Neural crest cell (in vitro differentiated cells): Measurements from ENCODE around the gene ALG12. TPM values are rescaled to one million over a fixed set of nuclear protein-coding genes. Genes with fewer than 3 reads are reported as not detected.

Source experiments
- DNase-seq: peaks from one replicate; pipeline ENCODE4 v3.0.0; 2021; ENCODE audit warnings: low read depth, mixed read lengths, low spot score
- H3K27ac Mint-ChIP-seq: one replicate; pipeline ENCODE4 v1.8.0; 2021; ENCODE audit warnings: mild to moderate bottlenecking, mixed read lengths; ENCODE audit not compliant: unreplicated experiment
- H3K27me3 Mint-ChIP-seq: 2 replicates; pipeline ENCODE4 v1.8.0; 2021; ENCODE audit warnings: low read depth, mild to moderate bottlenecking, mixed read lengths
- H3K36me3 Mint-ChIP-seq: 2 replicates; pipeline ENCODE4 v1.8.0; 2021; ENCODE audit warnings: low read depth, mild to moderate bottlenecking, mixed read lengths
- H3K4me1 Mint-ChIP-seq: 2 replicates; pipeline ENCODE4 v1.8.0; 2021; ENCODE audit warnings: mixed read lengths
- H3K4me3 Mint-ChIP-seq: one replicate; pipeline ENCODE4 v1.8.0; 2021; ENCODE audit warnings: mild to moderate bottlenecking, mixed read lengths
- H3K9me3 Mint-ChIP-seq: 2 replicates; pipeline ENCODE4 v1.8.0; 2021; ENCODE audit warnings: mixed read lengths
- total RNA-seq: library from RNA; stranded (reverse); gene quantifications from 2 replicates; pipeline ENCODE4 v1.2.1, GENCODE V29; 2021
- TF ChIP-seq, protein P1 (sequence below): fragments of 200-600 bp; sonication (generic); conservative IDR thresholded peaks from 2 replicates; pipeline ENCODE4 v1.5.0; 2021; ENCODE audit warnings: antibody characterized with exemption, mild to moderate bottlenecking

The ALG12 gene
- total RNA-seq, 1 donor from 2014 or later: 21.2 TPM

DNA sequence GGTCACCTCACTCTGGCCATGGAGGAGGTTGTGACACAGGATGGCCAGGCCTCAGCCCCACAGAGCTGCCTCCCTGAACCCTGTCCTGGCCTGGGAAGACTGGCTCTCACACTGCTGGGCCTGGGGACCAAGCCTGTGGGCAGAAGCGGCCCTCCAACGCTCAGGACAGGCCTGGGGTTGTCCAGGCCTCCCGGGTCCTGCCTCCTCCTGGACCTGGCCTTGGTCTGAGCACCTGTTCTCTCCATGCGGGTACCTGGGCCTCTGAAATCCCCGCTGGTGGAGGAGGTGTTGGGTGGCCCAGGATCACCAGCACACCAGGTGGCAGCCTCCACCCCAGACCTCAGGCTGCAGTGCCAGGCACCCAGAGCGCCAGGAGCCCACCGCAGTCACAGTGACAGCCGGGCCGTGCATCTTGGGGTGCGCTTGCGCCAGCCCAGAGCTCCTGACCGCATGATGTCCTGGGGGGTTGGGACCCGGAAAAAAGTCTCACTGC, 26.2 kb upstream of the ALG12 start:
- Mint-ChIP-seq H3K9me3 (no peaks in the 10 kb centered on the region), H3K36me3 (no peaks in the 10 kb centered on the region), H3K27ac (no peak overlapping the region), H3K4me3 (no peak overlapping the region), H3K4me1 (peaks cover 16% of the 10 kb centered on the region), H3K27me3 (no peaks in the 10 kb centered on the region)
- TF ChIP-seq, protein P1, sequence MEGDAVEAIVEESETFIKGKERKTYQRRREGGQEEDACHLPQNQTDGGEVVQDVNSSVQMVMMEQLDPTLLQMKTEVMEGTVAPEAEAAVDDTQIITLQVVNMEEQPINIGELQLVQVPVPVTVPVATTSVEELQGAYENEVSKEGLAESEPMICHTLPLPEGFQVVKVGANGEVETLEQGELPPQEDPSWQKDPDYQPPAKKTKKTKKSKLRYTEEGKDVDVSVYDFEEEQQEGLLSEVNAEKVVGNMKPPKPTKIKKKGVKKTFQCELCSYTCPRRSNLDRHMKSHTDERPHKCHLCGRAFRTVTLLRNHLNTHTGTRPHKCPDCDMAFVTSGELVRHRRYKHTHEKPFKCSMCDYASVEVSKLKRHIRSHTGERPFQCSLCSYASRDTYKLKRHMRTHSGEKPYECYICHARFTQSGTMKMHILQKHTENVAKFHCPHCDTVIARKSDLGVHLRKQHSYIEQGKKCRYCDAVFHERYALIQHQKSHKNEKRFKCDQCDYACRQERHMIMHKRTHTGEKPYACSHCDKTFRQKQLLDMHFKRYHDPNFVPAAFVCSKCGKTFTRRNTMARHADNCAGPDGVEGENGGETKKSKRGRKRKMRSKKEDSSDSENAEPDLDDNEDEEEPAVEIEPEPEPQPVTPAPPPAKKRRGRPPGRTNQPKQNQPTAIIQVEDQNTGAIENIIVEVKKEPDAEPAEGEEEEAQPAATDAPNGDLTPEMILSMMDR: no peak
- DNase-seq: no peak

DNA sequence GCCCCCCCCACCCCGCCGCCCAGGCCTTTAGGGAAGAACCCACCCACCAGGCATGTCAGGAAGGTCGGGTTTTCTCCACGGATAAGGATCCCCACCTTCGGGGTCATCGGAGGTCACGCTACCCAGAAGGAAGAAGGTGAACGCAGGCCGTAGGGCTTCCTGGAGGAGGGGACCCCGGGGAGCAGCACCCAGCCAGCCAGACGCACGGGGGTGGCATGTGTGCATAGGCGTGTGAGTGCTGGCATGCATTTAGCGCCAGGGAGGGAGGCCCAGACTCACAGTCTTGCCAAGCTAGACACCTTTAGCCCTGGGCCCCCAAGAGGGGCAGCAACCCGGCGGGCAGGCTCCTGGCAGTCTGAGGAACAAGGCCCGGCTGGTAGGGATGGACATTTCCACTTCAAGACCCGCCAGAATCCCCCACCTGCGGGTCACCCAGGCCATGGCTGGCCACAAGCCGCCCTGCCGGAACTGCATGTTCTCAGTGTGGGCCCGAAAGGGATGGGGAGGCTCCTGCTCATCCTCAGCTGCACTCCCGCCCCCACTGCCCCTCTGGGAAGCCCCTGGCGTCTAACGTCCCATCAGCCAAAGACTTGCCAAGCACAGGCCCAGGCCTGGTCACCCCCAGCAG, 25.6 kb upstream of the ALG12 start:
- no peak overlapping the region for H3K27ac Mint-ChIP-seq

DNA sequence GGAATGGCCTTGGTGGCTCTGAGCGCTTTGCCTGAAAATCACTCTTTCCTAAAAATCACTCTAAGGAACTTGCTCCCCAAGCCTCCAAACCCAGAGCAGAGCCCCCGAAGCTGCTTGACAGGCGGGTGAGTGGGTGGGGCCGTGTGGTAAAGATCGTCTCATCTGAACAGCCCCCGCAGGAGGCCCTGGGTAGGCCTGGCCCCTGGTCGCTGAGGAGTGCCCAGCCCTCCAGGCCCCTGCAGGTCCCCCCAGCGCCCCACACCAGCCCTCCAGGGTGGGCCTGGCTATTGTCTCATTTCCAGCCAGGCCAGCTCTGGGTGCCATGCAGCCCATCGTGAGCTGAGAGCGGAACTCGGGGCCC, 25.1 kb upstream of the ALG12 start:
- peaks cover 22% of the 10 kb centered on the region for H3K4me1 Mint-ChIP-seq
- no peak for DNase-seq
- H3K27me3 Mint-ChIP-seq: no peaks in the 10 kb centered on the region
- TF ChIP-seq, protein P1: no peak
- no peak overlapping the region for H3K4me3 Mint-ChIP-seq
- no peaks in the 10 kb centered on the region for H3K36me3 Mint-ChIP-seq
- no peak overlapping the region for H3K27ac Mint-ChIP-seq
- H3K9me3 Mint-ChIP-seq: no peaks in the 10 kb centered on the region

More for the DNA sequence above, 25.6 kb upstream of the ALG12 start:
- no peak overlapping the region for H3K4me3 Mint-ChIP-seq
- TF ChIP-seq, protein P1: no peak
- no peaks in the 10 kb centered on the region for H3K27me3 Mint-ChIP-seq
- DNase-seq: no peak
- no peaks in the 10 kb centered on the region for H3K36me3 Mint-ChIP-seq
- H3K4me1 Mint-ChIP-seq: peaks cover 20% of the 10 kb centered on the region
- no peaks in the 10 kb centered on the region for H3K9me3 Mint-ChIP-seq

DNA sequence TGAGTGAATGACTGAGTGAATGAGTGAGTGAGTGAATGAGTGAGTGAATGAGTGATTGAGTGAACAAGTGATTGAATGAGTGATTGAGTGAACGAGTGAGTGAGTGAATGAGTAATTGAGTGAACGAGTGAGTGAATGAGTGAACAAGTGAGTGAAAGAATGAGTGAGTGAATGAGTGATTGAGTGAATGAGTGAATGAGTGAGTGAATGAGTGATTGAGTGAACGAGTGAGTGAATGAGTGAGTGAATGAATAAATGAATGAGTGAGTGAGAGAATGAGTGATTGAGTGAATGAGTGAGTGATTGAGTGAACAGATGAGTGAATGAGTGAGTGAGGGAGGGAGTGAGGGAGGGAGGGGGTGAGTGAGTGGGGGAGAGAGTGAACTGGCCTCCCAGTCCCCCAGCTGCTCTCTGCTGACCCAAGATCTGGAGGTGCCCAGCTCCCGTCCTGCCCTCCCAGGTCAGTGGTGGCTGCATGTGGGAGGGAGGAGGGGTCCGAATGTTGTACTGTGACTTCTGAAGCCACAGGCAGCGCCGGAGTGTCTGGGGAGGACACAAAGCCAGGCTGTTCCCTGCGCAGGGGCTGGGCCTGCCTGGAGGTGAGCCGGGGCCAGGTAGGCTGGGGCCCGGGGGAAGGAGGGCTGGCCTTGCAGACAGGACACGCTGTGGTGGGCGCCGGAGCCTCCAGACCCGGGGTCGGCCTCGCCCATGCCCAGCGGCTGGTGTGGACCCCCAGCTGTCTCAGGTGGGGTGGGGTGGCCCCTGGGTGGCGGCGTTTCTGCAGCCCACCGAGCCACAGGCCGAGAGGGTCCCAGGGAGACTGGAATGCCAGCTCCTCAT, 24.5 kb upstream of the ALG12 start:
- no peak for DNase-seq
- TF ChIP-seq, protein P1: no peak
- H3K27ac Mint-ChIP-seq: no peak overlapping the region
- no peaks in the 10 kb centered on the region for H3K36me3 Mint-ChIP-seq
- H3K4me1 Mint-ChIP-seq: peaks cover 28% of the 10 kb centered on the region
- no peak overlapping the region for H3K4me3 Mint-ChIP-seq
- H3K9me3 Mint-ChIP-seq: no peaks in the 10 kb centered on the region
- H3K27me3 Mint-ChIP-seq: no peaks in the 10 kb centered on the region

DNA sequence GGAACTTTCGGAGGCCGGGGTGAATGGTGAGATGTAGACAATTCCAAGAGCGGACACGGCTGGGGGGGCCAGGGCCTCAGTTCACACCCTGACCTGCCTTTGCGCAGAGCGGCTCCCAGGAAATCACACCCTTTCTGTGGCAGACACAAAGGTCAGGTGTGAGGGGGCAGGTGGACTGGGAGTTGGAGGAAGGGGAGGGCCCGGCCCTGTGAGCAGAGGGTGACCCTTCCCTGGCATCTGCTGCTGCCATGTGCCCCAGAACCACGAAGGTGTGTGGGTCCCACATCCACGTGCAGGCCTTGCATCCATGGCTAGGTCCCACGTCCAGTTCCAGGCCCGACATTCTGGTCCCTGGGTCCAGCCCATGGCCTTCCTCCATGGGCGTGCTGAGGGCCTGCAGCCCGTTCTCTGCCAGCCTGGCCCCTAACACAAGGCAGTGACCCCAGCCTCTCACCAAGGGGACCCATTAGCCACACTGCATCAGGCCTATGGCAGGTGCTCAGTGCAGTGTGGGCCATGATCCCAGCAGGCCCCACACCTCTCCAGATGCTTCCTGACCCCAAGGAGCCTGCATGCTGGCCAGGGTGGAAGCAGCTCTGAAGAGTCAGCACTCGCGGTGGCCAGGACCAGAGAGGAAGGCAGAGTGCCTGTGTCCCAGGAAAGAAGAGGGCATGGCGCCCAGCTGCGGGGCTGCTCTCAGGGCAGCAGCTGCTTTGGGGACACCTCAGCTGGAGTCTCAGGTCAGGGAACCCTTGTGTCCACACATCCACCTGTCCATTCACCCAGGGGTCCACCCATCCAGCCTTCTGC, 23.5 kb upstream of the ALG12 start:
- H3K36me3 Mint-ChIP-seq: no peaks in the 10 kb centered on the region
- H3K27me3 Mint-ChIP-seq: no peaks in the 10 kb centered on the region
- H3K9me3 Mint-ChIP-seq: no peaks in the 10 kb centered on the region
- TF ChIP-seq, protein P1: no peak
- no peak for DNase-seq
- peaks cover 27% of the 10 kb centered on the region for H3K4me1 Mint-ChIP-seq
- H3K4me3 Mint-ChIP-seq: no peak overlapping the region
- no peak overlapping the region for H3K27ac Mint-ChIP-seq
